Parathyroid adenoma (tissue), 2 donors: ENCODE measurements around the gene ABCF2.

Experiments
- H2AFZ ChIP-seq: fragments of 300-600 bp; sonication (generic); one replicate; pipeline ENCODE4 v1.7.0; 2017; ENCODE audit warnings: antibody characterized with exemption, mild to moderate bottlenecking
- H3K27ac ChIP-seq: fragments of 300-600 bp; sonication (generic); one replicate; pipeline ENCODE4 v1.7.0; 2017
- H3K27me3 ChIP-seq: fragments of 300-600 bp; sonication (generic); one replicate; pipeline ENCODE4 v1.7.0; 2017; ENCODE audit warnings: low read length; ENCODE audit not compliant: control insufficient read depth, insufficient read depth
- H3K36me3 ChIP-seq: fragments of 300-600 bp; sonication (generic); one replicate; pipeline ENCODE4 v1.7.0; 2017; ENCODE audit warnings: low read length; ENCODE audit not compliant: control insufficient read depth, insufficient read depth
- H3K4me1 ChIP-seq: fragments of 300-600 bp; sonication (generic); one replicate; pipeline ENCODE4 v1.7.0; 2017; ENCODE audit warnings: control low read depth
- H3K4me2 ChIP-seq: fragments of 300-600 bp; sonication (generic); one replicate; pipeline ENCODE4 v1.7.0; 2017; ENCODE audit warnings: low read length
- H3K4me3 ChIP-seq: fragments of 300-600 bp; sonication (generic); one replicate; pipeline ENCODE4 v1.7.0; 2017; ENCODE audit warnings: low read depth, low read length
- H3K79me2 ChIP-seq: fragments of 300-600 bp; sonication (generic); one replicate; pipeline ENCODE4 v1.7.0; 2017; ENCODE audit warnings: control low read depth
- H3K9ac ChIP-seq: fragments of 300-600 bp; sonication (generic); one replicate; pipeline ENCODE4 v1.7.0; 2017; ENCODE audit warnings: mild to moderate bottlenecking
- H3K9me3 ChIP-seq: fragments of 300-600 bp; sonication (generic); one replicate; pipeline ENCODE4 v1.7.0; 2017; ENCODE audit warnings: low read length; ENCODE audit not compliant: control insufficient read depth
- TF ChIP-seq, protein P1 (sequence below): fragments of 300-600 bp; sonication (generic); IDR thresholded peaks from one replicate; pipeline ENCODE4 v1.7.0; 2017; ENCODE audit warnings: antibody characterized with exemption, mild to moderate bottlenecking
- donor health status: primary hyperparathyroidism.

The ABCF2 gene

GRCh38 chr7:151207315-151207714 is 19.7 kb downstream of the ABCF2 start:
- Histone ChIP-seq H3K4me3 (no peak overlapping the region), H3K79me2 (no peaks in the 10 kb centered on the region), H2AFZ (no peak overlapping the region), H3K4me2 (no peak overlapping the region), H3K9ac (no peak overlapping the region), H3K27ac (no peak overlapping the region), H3K36me3 (no peaks in the 10 kb centered on the region), H3K9me3 (no peaks in the 10 kb centered on the region), H3K4me1 (no peaks in the 10 kb centered on the region), H3K27me3 (no peaks in the 10 kb centered on the region)
- TF ChIP-seq, protein P1, sequence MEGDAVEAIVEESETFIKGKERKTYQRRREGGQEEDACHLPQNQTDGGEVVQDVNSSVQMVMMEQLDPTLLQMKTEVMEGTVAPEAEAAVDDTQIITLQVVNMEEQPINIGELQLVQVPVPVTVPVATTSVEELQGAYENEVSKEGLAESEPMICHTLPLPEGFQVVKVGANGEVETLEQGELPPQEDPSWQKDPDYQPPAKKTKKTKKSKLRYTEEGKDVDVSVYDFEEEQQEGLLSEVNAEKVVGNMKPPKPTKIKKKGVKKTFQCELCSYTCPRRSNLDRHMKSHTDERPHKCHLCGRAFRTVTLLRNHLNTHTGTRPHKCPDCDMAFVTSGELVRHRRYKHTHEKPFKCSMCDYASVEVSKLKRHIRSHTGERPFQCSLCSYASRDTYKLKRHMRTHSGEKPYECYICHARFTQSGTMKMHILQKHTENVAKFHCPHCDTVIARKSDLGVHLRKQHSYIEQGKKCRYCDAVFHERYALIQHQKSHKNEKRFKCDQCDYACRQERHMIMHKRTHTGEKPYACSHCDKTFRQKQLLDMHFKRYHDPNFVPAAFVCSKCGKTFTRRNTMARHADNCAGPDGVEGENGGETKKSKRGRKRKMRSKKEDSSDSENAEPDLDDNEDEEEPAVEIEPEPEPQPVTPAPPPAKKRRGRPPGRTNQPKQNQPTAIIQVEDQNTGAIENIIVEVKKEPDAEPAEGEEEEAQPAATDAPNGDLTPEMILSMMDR, result no peak

- Histone ChIP-seq H3K79me2 (no peaks in the 10 kb centered on the region), H3K4me3 (no peak overlapping the region), H3K27ac (no peak overlapping the region), H3K9ac (no peak overlapping the region), H3K27me3 (no peaks in the 10 kb centered on the region), H3K4me2 (no peak overlapping the region), H3K4me1 (no peaks in the 10 kb centered on the region), H2AFZ (no peak overlapping the region), H3K9me3 (no peaks in the 10 kb centered on the region), H3K36me3 (no peaks in the 10 kb centered on the region)
- TF ChIP-seq, protein P1, result no peak
Observed at GRCh38 chr7:151206914-151207313, 20.1 kb downstream of the ABCF2 start.

DNA sequence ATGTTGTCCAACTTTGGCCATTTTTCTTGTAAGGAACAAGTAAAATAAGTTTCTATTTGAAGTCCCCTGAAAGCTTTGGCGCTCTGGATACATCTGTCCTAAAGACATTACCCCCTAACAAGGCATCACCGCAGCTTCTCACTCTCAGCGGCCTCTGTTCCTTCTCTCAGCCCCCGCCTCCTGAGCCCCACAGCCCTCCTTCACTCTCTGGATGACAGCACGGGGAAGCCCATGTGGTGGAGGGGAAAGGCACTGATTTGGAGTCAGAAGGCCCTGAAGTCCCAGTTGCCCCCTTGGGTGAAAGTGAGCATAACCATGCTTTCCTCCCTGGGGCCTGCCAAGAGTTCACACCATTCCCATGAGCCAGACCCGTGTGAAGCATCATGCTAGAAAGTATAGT is 21.3 kb downstream of the ABCF2 start:
- H3K36me3 ChIP-seq, result no peaks in the 10 kb centered on the region
- H3K4me1 ChIP-seq, result no peaks in the 10 kb centered on the region
- no peaks in the 10 kb centered on the region for H3K9me3 ChIP-seq
- no peak overlapping the region for H3K9ac ChIP-seq
- H3K4me3 ChIP-seq, result no peak overlapping the region
- H3K79me2 ChIP-seq, result no peaks in the 10 kb centered on the region
- H3K4me2 ChIP-seq, result no peak overlapping the region
- TF ChIP-seq, protein P1, result no peak
- no peaks in the 10 kb centered on the region for H3K27me3 ChIP-seq
- H2AFZ ChIP-seq, result no peak overlapping the region
- no peak overlapping the region for H3K27ac ChIP-seq

DNA sequence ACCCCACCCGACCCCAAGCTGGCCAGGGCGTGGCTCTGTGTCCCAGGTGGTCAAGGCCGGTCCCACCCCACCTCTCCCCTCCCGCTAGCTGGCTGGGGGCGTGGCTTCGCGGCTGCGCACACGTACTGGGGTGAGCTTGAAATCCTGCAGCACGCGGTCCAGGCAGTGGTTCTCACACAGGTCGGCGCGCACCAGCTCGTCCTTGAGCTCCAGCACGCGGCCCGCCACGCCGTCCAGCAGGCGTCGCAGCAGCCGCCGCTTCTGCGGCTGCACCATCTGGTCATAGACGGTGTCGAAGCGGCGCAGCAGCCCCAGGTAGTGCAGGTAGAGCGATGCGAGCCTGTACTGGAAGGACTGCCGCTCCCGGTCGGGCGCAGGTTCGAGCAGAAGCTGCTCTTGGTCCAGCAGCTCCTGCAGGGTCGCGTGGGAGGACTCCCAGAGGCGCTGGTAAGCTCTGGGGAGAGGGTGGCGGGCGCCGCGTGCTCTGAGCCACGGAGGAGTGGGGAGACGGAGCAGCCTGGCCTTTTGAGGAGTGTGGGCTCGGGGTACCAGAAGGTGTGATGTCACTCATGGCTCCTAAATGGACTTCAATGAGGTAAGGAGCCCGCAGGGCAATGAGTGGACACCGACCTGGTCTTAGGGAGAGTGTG is 22.5 kb downstream of the ABCF2 start:
- Histone ChIP-seq H3K36me3 (no peaks in the 10 kb centered on the region), H3K9ac (no peak overlapping the region), H3K79me2 (no peaks in the 10 kb centered on the region), H3K4me3 (no peak overlapping the region), H3K27ac (no peak overlapping the region), H3K9me3 (no peaks in the 10 kb centered on the region), H3K27me3 (no peaks in the 10 kb centered on the region), H2AFZ (peak overlapping the region; percentile 69), H3K4me2 (no peak overlapping the region), H3K4me1 (no peaks in the 10 kb centered on the region)
- TF ChIP-seq, protein P1, result peak; percentile 59

GRCh38 chr7:151202836-151203235 is 24.2 kb downstream of the ABCF2 start:
- Histone ChIP-seq H3K27me3 (no peaks in the 10 kb centered on the region), H3K9me3 (no peaks in the 10 kb centered on the region), H3K36me3 (no peaks in the 10 kb centered on the region), H3K9ac (no peak overlapping the region), H3K79me2 (no peaks in the 10 kb centered on the region), H3K27ac (no peak overlapping the region), H3K4me1 (no peaks in the 10 kb centered on the region), H2AFZ (no peak overlapping the region), H3K4me3 (no peak overlapping the region), H3K4me2 (no peak overlapping the region)
- TF ChIP-seq, protein P1, result no peak
